Measurements from ENCODE around the gene GSTA2. TPM values are rescaled to one million over a fixed set of nuclear protein-coding genes. Genes with fewer than 3 reads are reported as not detected.

The GSTA2 gene
- total and polyA plus RNA-seq, 10 of the 15 experiments (the other 5 are each of a cell fraction or from before 2014, with no cell fraction given): not detected

- no peak for TF ChIP-seq ZNF592 (IDR thresholded peaks at IDR 0.05)
Measured at GRCh38 chr6:52704060-52704459, 59.2 kb downstream of the GSTA2 start (continued).

Other genes with a start within 250 kb of the GSTA2 start
- gene TRAM2, start 186.4 kb downstream of the GSTA2 start, total RNA-seq (2014; rRNA removed): 10.9 and 11.0 TPM in 2 replicates
- gene TRAM2, start 186.4 kb downstream of the GSTA2 start, total RNA-seq (2014; rRNA removed; fragmentation: Illumina TruSeq; extraction: Trizol): 7.9 and 8.2 TPM in 2 replicates
- 12.5 and 13.2 TPM in 2 replicates for gene TRAM2, start 186.4 kb downstream of the GSTA2 start, total RNA-seq (2021)
- gene TRAM2, start 186.4 kb downstream of the GSTA2 start, polyA plus RNA-seq (2011; rRNA removed): 4.8 and 6.8 TPM in 2 replicates
- gene TRAM2, start 186.4 kb downstream of the GSTA2 start, polyA plus RNA-seq (2014; fragmentation: Illumina TruSeq; extraction: Trizol): 12.4 and 13.9 TPM in 2 replicates
- 1 to 10 TPM; 2.5 TPM for gene TRAM2, start 186.4 kb downstream of the GSTA2 start, polyA plus RNA-seq (2014; fragmentation: Nextera tagmentation; extraction: Ambion mirVana)
- gene TRAM2, start 186.4 kb downstream of the GSTA2 start, polyA plus RNA-seq (2014; rRNA removed): 10.5 and 11.1 TPM in 2 replicates
- gene TRAM2, start 186.4 kb downstream of the GSTA2 start, polyA plus RNA-seq (2016; fragmentation: Nextera tagmentation; extraction: Ambion mirVana): 10 to 100 TPM; 13.9 to 15.0 TPM
- 15.6 and 22.9 TPM in 2 replicates for gene TMEM14A, start 92.4 kb downstream of the GSTA2 start, total RNA-seq (2014; rRNA removed)
- gene TMEM14A, start 92.4 kb downstream of the GSTA2 start, total RNA-seq (2014; rRNA removed; fragmentation: Illumina TruSeq; extraction: Trizol): 21.2 and 21.7 TPM in 2 replicates
- 17.7 and 19.2 TPM in 2 replicates for gene TMEM14A, start 92.4 kb downstream of the GSTA2 start, total RNA-seq (2021)
- gene TMEM14A, start 92.4 kb downstream of the GSTA2 start, polyA plus RNA-seq (2011; rRNA removed): 45.0 and 57.2 TPM in 2 replicates
- gene TMEM14A, start 92.4 kb downstream of the GSTA2 start, polyA plus RNA-seq (2014; fragmentation: Illumina TruSeq; extraction: Trizol): 17.8 and 18.7 TPM in 2 replicates
- gene TMEM14A, start 92.4 kb downstream of the GSTA2 start, polyA plus RNA-seq (2014; fragmentation: Nextera tagmentation; extraction: Ambion mirVana): 100 to 1,000 TPM in 1 of 2 experiments, 10 to 100 TPM in 1; 87.2 to 143 TPM
- 14.9 and 21.1 TPM in 2 replicates for gene TMEM14A, start 92.4 kb downstream of the GSTA2 start, polyA plus RNA-seq (2014; rRNA removed)
- gene TMEM14A, start 92.4 kb downstream of the GSTA2 start, polyA plus RNA-seq (2016; fragmentation: Nextera tagmentation; extraction: Ambion mirVana): 10 to 100 TPM; 77.1 to 81.7 TPM
- not detected in 2 replicates for gene GSTA1, start 40.3 kb upstream of the GSTA2 start, total RNA-seq (2014; rRNA removed)
- not detected in 2 replicates for gene GSTA1, start 40.3 kb upstream of the GSTA2 start, total RNA-seq (2014; rRNA removed; fragmentation: Illumina TruSeq; extraction: Trizol)
- gene GSTA1, start 40.3 kb upstream of the GSTA2 start, total RNA-seq (2021): 0.51 and 0.56 TPM in 2 replicates
- not detected in 2 replicates for gene GSTA1, start 40.3 kb upstream of the GSTA2 start, polyA plus RNA-seq (2011; rRNA removed)
- gene GSTA1, start 40.3 kb upstream of the GSTA2 start, polyA plus RNA-seq (2014; fragmentation: Illumina TruSeq; extraction: Trizol): not detected in 2 replicates
- gene GSTA1, start 40.3 kb upstream of the GSTA2 start, polyA plus RNA-seq (2014; fragmentation: Nextera tagmentation; extraction: Ambion mirVana): not detected
- not detected in 2 replicates for gene GSTA1, start 40.3 kb upstream of the GSTA2 start, polyA plus RNA-seq (2014; rRNA removed)
- not detected for gene GSTA1, start 40.3 kb upstream of the GSTA2 start, polyA plus RNA-seq (2016; fragmentation: Nextera tagmentation; extraction: Ambion mirVana)
- not detected in 2 replicates for gene GSTA5, start 77.3 kb upstream of the GSTA2 start, total RNA-seq (2014; rRNA removed)
- not detected in 2 replicates for gene GSTA5, start 77.3 kb upstream of the GSTA2 start, total RNA-seq (2014; rRNA removed; fragmentation: Illumina TruSeq; extraction: Trizol)
- gene GSTA5, start 77.3 kb upstream of the GSTA2 start, total RNA-seq (2021): not detected in 2 replicates
- gene GSTA5, start 77.3 kb upstream of the GSTA2 start, polyA plus RNA-seq (2011; rRNA removed): not detected in 2 replicates
- not detected in 2 replicates for gene GSTA5, start 77.3 kb upstream of the GSTA2 start, polyA plus RNA-seq (2014; fragmentation: Illumina TruSeq; extraction: Trizol)
- not detected for gene GSTA5, start 77.3 kb upstream of the GSTA2 start, polyA plus RNA-seq (2014; fragmentation: Nextera tagmentation; extraction: Ambion mirVana)
- gene GSTA5, start 77.3 kb upstream of the GSTA2 start, polyA plus RNA-seq (2014; rRNA removed): not detected in 2 replicates
- gene GSTA5, start 77.3 kb upstream of the GSTA2 start, polyA plus RNA-seq (2016; fragmentation: Nextera tagmentation; extraction: Ambion mirVana): not detected
- not detected in 2 replicates for gene GSTA3, start 146.2 kb upstream of the GSTA2 start, total RNA-seq (2014; rRNA removed)
- not detected in 2 replicates for gene GSTA3, start 146.2 kb upstream of the GSTA2 start, total RNA-seq (2014; rRNA removed; fragmentation: Illumina TruSeq; extraction: Trizol)
- not detected in 2 replicates for gene GSTA3, start 146.2 kb upstream of the GSTA2 start, total RNA-seq (2021)
- gene GSTA3, start 146.2 kb upstream of the GSTA2 start, polyA plus RNA-seq (2011; rRNA removed): not detected in 2 replicates
- gene GSTA3, start 146.2 kb upstream of the GSTA2 start, polyA plus RNA-seq (2014; fragmentation: Illumina TruSeq; extraction: Trizol): not detected in 2 replicates
- not detected for gene GSTA3, start 146.2 kb upstream of the GSTA2 start, polyA plus RNA-seq (2014; fragmentation: Nextera tagmentation; extraction: Ambion mirVana)
- not detected in 2 replicates for gene GSTA3, start 146.2 kb upstream of the GSTA2 start, polyA plus RNA-seq (2014; rRNA removed)
- not detected for gene GSTA3, start 146.2 kb upstream of the GSTA2 start, polyA plus RNA-seq (2016; fragmentation: Nextera tagmentation; extraction: Ambion mirVana)
- 2.9 and 5.3 TPM in 2 replicates for gene GSTA4, start 231.8 kb upstream of the GSTA2 start, total RNA-seq (2014; rRNA removed)
- gene GSTA4, start 231.8 kb upstream of the GSTA2 start, total RNA-seq (2014; rRNA removed; fragmentation: Illumina TruSeq; extraction: Trizol): 3.9 and 5.4 TPM in 2 replicates
- 3.4 and 4.7 TPM in 2 replicates for gene GSTA4, start 231.8 kb upstream of the GSTA2 start, total RNA-seq (2021)
- 1.9 and 2.7 TPM in 2 replicates for gene GSTA4, start 231.8 kb upstream of the GSTA2 start, polyA plus RNA-seq (2011; rRNA removed)
- gene GSTA4, start 231.8 kb upstream of the GSTA2 start, polyA plus RNA-seq (2014; fragmentation: Illumina TruSeq; extraction: Trizol): 5.7 and 11.6 TPM in 2 replicates
- gene GSTA4, start 231.8 kb upstream of the GSTA2 start, polyA plus RNA-seq (2014; fragmentation: Nextera tagmentation; extraction: Ambion mirVana): 1 to 10 TPM; 8.6 to 9.7 TPM
- gene GSTA4, start 231.8 kb upstream of the GSTA2 start, polyA plus RNA-seq (2014; rRNA removed): 4.5 TPM in 2 replicates
- 1 to 10 TPM; 4.4 TPM for gene GSTA4, start 231.8 kb upstream of the GSTA2 start, polyA plus RNA-seq (2016; fragmentation: Nextera tagmentation; extraction: Ambion mirVana)